ENCODE measurements around the gene TBX4.

The TBX4 gene

DNA sequence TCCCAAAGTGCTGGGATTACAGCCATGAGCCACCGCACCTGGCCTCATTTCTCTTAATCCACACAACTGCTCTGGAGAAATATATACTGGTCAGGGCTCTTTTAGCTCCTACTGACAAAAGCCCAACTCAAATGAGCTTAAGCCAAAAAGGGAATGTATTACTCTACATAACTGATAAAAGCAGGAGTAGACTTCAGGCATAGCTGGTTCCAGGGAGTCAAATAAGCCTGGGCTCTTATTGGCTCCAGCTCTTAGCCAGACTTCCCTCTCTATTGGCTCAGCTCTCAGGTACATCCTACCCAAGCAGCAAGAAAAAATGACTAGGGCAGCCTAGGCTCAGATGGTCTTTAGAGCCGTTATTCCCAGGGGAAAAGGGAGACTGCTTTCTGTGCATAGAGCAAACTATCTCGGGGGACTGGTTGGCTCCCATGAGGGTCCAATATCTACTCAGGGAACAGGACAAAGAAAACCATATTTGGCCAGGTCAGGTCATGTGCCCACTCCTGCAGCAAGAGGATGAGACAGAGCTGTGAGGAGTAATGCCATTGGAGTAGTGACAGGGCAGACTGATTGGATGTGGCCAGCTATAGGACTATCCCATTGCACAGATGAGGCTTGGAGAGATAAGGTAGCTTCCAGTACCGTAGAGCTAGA lies 31.4 kb upstream of the TBX4 start:
- H4K91ac ChIP-seq (ENCODE audit: low read depth, low read length, poor library complexity) = no peak overlapping the region
- H2BK5ac ChIP-seq (ENCODE audit: low read length) = no peak overlapping the region
- WGBS, 2 donors (ENCODE audit: extremely low coverage in 2 of 2, insufficient read length in 2 of 2, insufficient replicate concordance in 1 of 2) = no CpG with 5 or more reads among the region's 4 CpGs
- H3K36me3 ChIP-seq (replicated peaks in 1 of 2; ENCODE audit: control insufficient read depth in 2 of 2, insufficient read depth in 2 of 2, low read length in 2 of 2) = no peaks in the 10 kb centered on the region
- peaks cover 0 to 30% (median 4%) of the 10 kb centered on the region in 3 experiments for H3K27me3 ChIP-seq (ENCODE audit: control insufficient read depth in 3 of 3, insufficient read depth in 3 of 3, low read depth in 1 of 3, low read length in 3 of 3)
- peaks cover 0 to 7% of the 10 kb centered on the region in 2 donors for H3K4me1 ChIP-seq (ENCODE audit: control insufficient read depth in 2 of 2, insufficient read depth in 1 of 2, low read depth in 1 of 2, low read length in 2 of 2)
- DNase-seq (ENCODE audit: low spot score) = no peak
- H3K4me3 ChIP-seq (ENCODE audit: low read length in 2 of 2) = no peak overlapping the region
- no peak overlapping the region for H4K8ac ChIP-seq (ENCODE audit: low read depth, low read length)
- H3K79me1 ChIP-seq (ENCODE audit: low read depth, low read length) = no peaks in the 10 kb centered on the region
- H3K18ac ChIP-seq (ENCODE audit: low read length) = no peak overlapping the region
- no peak overlapping the region for H3K9ac ChIP-seq (ENCODE audit: low read depth, low read length, poor library complexity)
- H2AFZ ChIP-seq (ENCODE audit: low read length) = no peak overlapping the region
- no peak overlapping the region for H3K14ac ChIP-seq (ENCODE audit: low read length)
- peaks cover 0 to under 1% of the 10 kb centered on the region in 2 donors for H3K9me3 ChIP-seq (replicated peaks in 1 of 2; ENCODE audit: control insufficient read depth in 2 of 2, insufficient read depth in 1 of 2, low read depth in 1 of 2, low read length in 2 of 2)
- no peak overlapping the region for H2BK12ac ChIP-seq (ENCODE audit: low read length)
- H3K23ac ChIP-seq (ENCODE audit: low read depth, low read length, poor library complexity) = no peak overlapping the region
- no peak overlapping the region for H3K4ac ChIP-seq (ENCODE audit: low read length)
- H2BK15ac ChIP-seq (ENCODE audit: low read length) = no peak overlapping the region
- no peak overlapping the region for H3K27ac ChIP-seq (replicated peaks; ENCODE audit: low read length)
- no peak overlapping the region for H3K4me2 ChIP-seq (ENCODE audit: insufficient read depth, low read length, poor library complexity, severe bottlenecking)
- H2AK5ac ChIP-seq (ENCODE audit: low read depth, low read length) = no peak overlapping the region
- H2BK120ac ChIP-seq (ENCODE audit: low read depth, low read length) = no peak overlapping the region

DNA sequence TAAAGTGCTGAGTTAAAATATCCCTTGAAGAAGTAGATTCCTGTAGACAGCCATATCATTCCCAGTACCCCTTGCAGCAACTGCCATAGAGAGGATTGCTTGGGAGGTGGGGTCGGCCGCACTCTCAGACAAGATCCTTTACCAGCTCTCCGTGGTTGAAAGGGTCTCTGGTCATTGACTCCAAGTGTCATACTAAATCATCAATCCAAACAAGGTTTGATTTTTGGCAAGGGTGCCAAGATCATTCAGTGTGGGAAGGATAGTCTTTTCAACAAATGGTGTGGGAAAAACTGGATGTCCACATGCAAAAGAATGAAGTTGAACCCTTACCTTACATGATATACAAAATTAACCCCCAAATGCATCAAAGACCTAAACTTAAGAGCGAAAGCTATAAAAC lies 30.8 kb upstream of the TBX4 start:
- Histone ChIP-seq H3K9ac (ENCODE audit: low read depth, low read length, poor library complexity) (no peak overlapping the region), H3K4ac (ENCODE audit: low read length) (no peak overlapping the region), H3K27ac (replicated peaks; ENCODE audit: low read length) (no peak overlapping the region), H3K14ac (ENCODE audit: low read length) (no peak overlapping the region), H2BK120ac (ENCODE audit: low read depth, low read length) (no peak overlapping the region), H3K18ac (ENCODE audit: low read length) (no peak overlapping the region), H3K4me1 (ENCODE audit: control insufficient read depth in 2 of 2, insufficient read depth in 1 of 2, low read depth in 1 of 2, low read length in 2 of 2) (peaks cover 0 to 4% of the 10 kb centered on the region in 2 donors), H2AK5ac (ENCODE audit: low read depth, low read length) (no peak overlapping the region), H3K4me2 (ENCODE audit: insufficient read depth, low read length, poor library complexity, severe bottlenecking) (no peak overlapping the region), H3K79me1 (ENCODE audit: low read depth, low read length) (no peaks in the 10 kb centered on the region), H4K8ac (ENCODE audit: low read depth, low read length) (no peak overlapping the region), H2AFZ (ENCODE audit: low read length) (no peak overlapping the region), H3K27me3 (ENCODE audit: control insufficient read depth in 3 of 3, insufficient read depth in 3 of 3, low read depth in 1 of 3, low read length in 3 of 3) (peaks cover 0 to 30% (median 0%) of the 10 kb centered on the region in 3 experiments), H3K9me3 (replicated peaks in 1 of 2; ENCODE audit: control insufficient read depth in 2 of 2, insufficient read depth in 1 of 2, low read depth in 1 of 2, low read length in 2 of 2) (no peaks in the 10 kb centered on the region), H4K91ac (ENCODE audit: low read depth, low read length, poor library complexity) (no peak overlapping the region), H2BK12ac (ENCODE audit: low read length) (no peak overlapping the region), H2BK15ac (ENCODE audit: low read length) (no peak overlapping the region), H3K4me3 (ENCODE audit: low read length in 2 of 2) (no peak overlapping the region), H3K36me3 (replicated peaks in 1 of 2; ENCODE audit: control insufficient read depth in 2 of 2, insufficient read depth in 2 of 2, low read length in 2 of 2) (no peaks in the 10 kb centered on the region), H3K23ac (ENCODE audit: low read depth, low read length, poor library complexity) (no peak overlapping the region), H2BK5ac (ENCODE audit: low read length) (no peak overlapping the region)
- no peak for DNase-seq (ENCODE audit: low spot score)
- WGBS, 2 donors (ENCODE audit: extremely low coverage in 2 of 2, insufficient read length in 2 of 2, insufficient replicate concordance in 1 of 2) = no CpG with 5 or more reads among the region's 4 CpGs

GRCh38 chr17:61422116-61422799 lies 30.0 kb upstream of the TBX4 start:
- H2BK15ac ChIP-seq (ENCODE audit: low read length) = no peak overlapping the region
- no peak overlapping the region for H3K4me3 ChIP-seq (ENCODE audit: low read length in 2 of 2)
- H4K8ac ChIP-seq (ENCODE audit: low read depth, low read length) = no peak overlapping the region
- H3K27me3 ChIP-seq (ENCODE audit: control insufficient read depth in 3 of 3, insufficient read depth in 3 of 3, low read depth in 1 of 3, low read length in 3 of 3) = peaks cover 0 to 30% (median 0%) of the 10 kb centered on the region in 3 experiments
- no peak for DNase-seq (ENCODE audit: low spot score)
- H3K79me1 ChIP-seq (ENCODE audit: low read depth, low read length) = no peaks in the 10 kb centered on the region
- H4K91ac ChIP-seq (ENCODE audit: low read depth, low read length, poor library complexity) = no peak overlapping the region
- H3K9ac ChIP-seq (ENCODE audit: low read depth, low read length, poor library complexity) = no peak overlapping the region
- H2BK12ac ChIP-seq (ENCODE audit: low read length) = no peak overlapping the region
- H3K18ac ChIP-seq (ENCODE audit: low read length) = no peak overlapping the region
- peaks cover 0 to under 1% of the 10 kb centered on the region in 2 donors for H3K4me1 ChIP-seq (ENCODE audit: control insufficient read depth in 2 of 2, insufficient read depth in 1 of 2, low read depth in 1 of 2, low read length in 2 of 2)
- no peak overlapping the region for H3K4ac ChIP-seq (ENCODE audit: low read length)
- H3K36me3 ChIP-seq (replicated peaks in 1 of 2; ENCODE audit: control insufficient read depth in 2 of 2, insufficient read depth in 2 of 2, low read length in 2 of 2) = no peaks in the 10 kb centered on the region
- H3K4me2 ChIP-seq (ENCODE audit: insufficient read depth, low read length, poor library complexity, severe bottlenecking) = no peak overlapping the region
- no peak overlapping the region for H3K23ac ChIP-seq (ENCODE audit: low read depth, low read length, poor library complexity)
- H2BK5ac ChIP-seq (ENCODE audit: low read length) = no peak overlapping the region
- no peak overlapping the region for H2BK120ac ChIP-seq (ENCODE audit: low read depth, low read length)
- no peak overlapping the region for H2AFZ ChIP-seq (ENCODE audit: low read length)
- WGBS, 2 donors (ENCODE audit: extremely low coverage in 2 of 2, insufficient read length in 2 of 2, insufficient replicate concordance in 1 of 2) = no CpG with 5 or more reads among the region's 5 CpGs
- H3K27ac ChIP-seq (replicated peaks; ENCODE audit: low read length) = no peak overlapping the region
- H3K9me3 ChIP-seq (replicated peaks in 1 of 2; ENCODE audit: control insufficient read depth in 2 of 2, insufficient read depth in 1 of 2, low read depth in 1 of 2, low read length in 2 of 2) = no peaks in the 10 kb centered on the region
- no peak overlapping the region for H3K14ac ChIP-seq (ENCODE audit: low read length)
- H2AK5ac ChIP-seq (ENCODE audit: low read depth, low read length) = no peak overlapping the region

- Histone ChIP-seq H3K27ac (replicated peaks; ENCODE audit: low read length) (no peak overlapping the region), H3K4me2 (ENCODE audit: insufficient read depth, low read length, poor library complexity, severe bottlenecking) (no peak overlapping the region), H3K36me3 (replicated peaks in 1 of 2; ENCODE audit: control insufficient read depth in 2 of 2, insufficient read depth in 2 of 2, low read length in 2 of 2) (no peaks in the 10 kb centered on the region), H3K23ac (ENCODE audit: low read depth, low read length, poor library complexity) (no peak overlapping the region), H3K4me1 (ENCODE audit: control insufficient read depth in 2 of 2, insufficient read depth in 1 of 2, low read depth in 1 of 2, low read length in 2 of 2) (no peaks in the 10 kb centered on the region), H3K27me3 (ENCODE audit: control insufficient read depth in 3 of 3, insufficient read depth in 3 of 3, low read depth in 1 of 3, low read length in 3 of 3) (peaks cover 0 to 35% (median 0%) of the 10 kb centered on the region in 3 experiments), H3K9me3 (replicated peaks in 1 of 2; ENCODE audit: control insufficient read depth in 2 of 2, insufficient read depth in 1 of 2, low read depth in 1 of 2, low read length in 2 of 2) (no peaks in the 10 kb centered on the region), H3K4ac (ENCODE audit: low read length) (no peak overlapping the region), H4K8ac (ENCODE audit: low read depth, low read length) (no peak overlapping the region), H4K91ac (ENCODE audit: low read depth, low read length, poor library complexity) (no peak overlapping the region), H3K4me3 (ENCODE audit: low read length in 2 of 2) (no peak overlapping the region), H2BK15ac (ENCODE audit: low read length) (no peak overlapping the region), H2AFZ (ENCODE audit: low read length) (no peak overlapping the region), H3K14ac (ENCODE audit: low read length) (no peak overlapping the region), H3K79me1 (ENCODE audit: low read depth, low read length) (no peaks in the 10 kb centered on the region), H3K18ac (ENCODE audit: low read length) (no peak overlapping the region), H2BK12ac (ENCODE audit: low read length) (no peak overlapping the region), H2BK5ac (ENCODE audit: low read length) (no peak overlapping the region), H2AK5ac (ENCODE audit: low read depth, low read length) (no peak overlapping the region), H3K9ac (ENCODE audit: low read depth, low read length, poor library complexity) (no peak overlapping the region), H2BK120ac (ENCODE audit: low read depth, low read length) (no peak overlapping the region)
- no CpG with 5 or more reads among the region's 2 CpGs for WGBS, 2 donors (ENCODE audit: extremely low coverage in 2 of 2, insufficient read length in 2 of 2, insufficient replicate concordance in 1 of 2)
- no peak for DNase-seq (ENCODE audit: low spot score)
Measured at GRCh38 chr17:61422869-61423268, 29.4 kb upstream of the TBX4 start.
